NCI-H510A treated with DMSO at 0.1 percent for 48 hours (cell line): Measurements from ENCODE around the gene CCDC24.
A peak's percentile ranks its signal among the peaks of the same experiment; 100 is the strongest.

Experiments used
- DNase-seq: peaks from one replicate; lab custom pipeline; 2025; lab: John Stamatoyannopoulos, UW

Gene CCDC24

GRCh38 chr1:43991476-43992231 lies at the start of gene CCDC24:
Gene CCDC24 (plus strand): TSS chr1:43991599. CDS start chr1:43991879, 280 bp downstream.
- DNase-seq: peak; percentile 100

DNA sequence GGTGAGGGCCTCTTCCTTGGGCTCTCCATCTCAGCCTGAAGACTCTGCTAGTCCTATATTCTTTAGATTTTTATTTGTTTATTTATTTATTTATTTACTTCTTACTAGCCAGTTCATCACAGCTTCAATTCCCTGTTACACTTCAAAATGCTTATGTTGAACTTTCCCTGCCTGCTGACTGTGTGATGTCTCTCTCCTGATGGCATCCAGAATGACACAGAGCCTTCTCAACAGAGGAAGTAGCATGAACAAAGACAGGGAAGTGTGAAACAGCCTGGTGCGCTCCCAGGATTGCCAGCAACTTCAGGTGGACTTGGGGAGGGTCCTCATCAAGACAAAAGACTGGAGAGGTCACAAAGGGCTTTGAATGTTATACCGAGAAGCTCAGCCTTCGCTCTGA lies 49.0 kb upstream of the CCDC24 start:
- no peak for DNase-seq

- no peak for DNase-seq
Observed at GRCh38 chr1:43944860-43945259, 46.5 kb upstream of the CCDC24 start.

- DNase-seq: peak; percentile 95
Observed at GRCh38 chr1:43945674-43946235, 45.6 kb upstream of the CCDC24 start.

GRCh38 chr1:43946236-43947060 lies 45.0 kb upstream of the CCDC24 start, which contains the start of gene IPO13:
Gene IPO13 (plus strand): TSS chr1:43946950. CDS start chr1:43947601, 651 bp downstream.
- peak; percentile 100 for DNase-seq

GRCh38 chr1:43947061-43947873 lies 44.1 kb upstream of the CCDC24 start:
- no peak for DNase-seq

GRCh38 chr1:43947874-43948437 lies 43.4 kb upstream of the CCDC24 start:
- DNase-seq: no peak

DNA sequence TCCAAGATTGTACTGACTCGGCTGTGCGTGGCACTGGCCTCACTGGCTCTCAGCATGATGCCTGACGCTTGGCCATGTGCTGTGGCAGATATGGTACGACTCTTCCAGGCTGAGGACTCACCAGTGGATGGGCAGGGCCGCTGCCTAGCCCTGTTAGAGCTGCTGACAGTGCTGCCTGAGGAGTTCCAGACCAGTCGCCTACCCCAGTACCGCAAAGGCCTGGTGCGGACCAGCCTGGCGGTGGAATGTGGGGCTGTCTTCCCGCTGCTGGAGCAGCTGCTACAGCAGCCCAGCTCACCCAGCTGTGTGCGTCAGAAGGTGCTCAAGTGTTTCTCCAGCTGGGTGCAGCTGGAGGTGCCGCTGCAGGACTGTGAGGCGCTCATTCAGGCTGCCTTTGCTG lies 41.7 kb upstream of the CCDC24 start:
- DNase-seq: peak; percentile 99

GRCh38 chr1:43951021-43951985 lies 40.1 kb upstream of the CCDC24 start:
- peak; percentile 51 for DNase-seq

- peak; percentile 95 for DNase-seq
Observed at GRCh38 chr1:43952731-43953346, 38.6 kb upstream of the CCDC24 start.

GRCh38 chr1:43953361-43953760 lies 38.0 kb upstream of the CCDC24 start:
- DNase-seq: no peak

GRCh38 chr1:43954036-43954435 lies 37.4 kb upstream of the CCDC24 start:
- no peak for DNase-seq

- DNase-seq: no peak
Observed at GRCh38 chr1:43956234-43956633, 35.2 kb upstream of the CCDC24 start.

DNA sequence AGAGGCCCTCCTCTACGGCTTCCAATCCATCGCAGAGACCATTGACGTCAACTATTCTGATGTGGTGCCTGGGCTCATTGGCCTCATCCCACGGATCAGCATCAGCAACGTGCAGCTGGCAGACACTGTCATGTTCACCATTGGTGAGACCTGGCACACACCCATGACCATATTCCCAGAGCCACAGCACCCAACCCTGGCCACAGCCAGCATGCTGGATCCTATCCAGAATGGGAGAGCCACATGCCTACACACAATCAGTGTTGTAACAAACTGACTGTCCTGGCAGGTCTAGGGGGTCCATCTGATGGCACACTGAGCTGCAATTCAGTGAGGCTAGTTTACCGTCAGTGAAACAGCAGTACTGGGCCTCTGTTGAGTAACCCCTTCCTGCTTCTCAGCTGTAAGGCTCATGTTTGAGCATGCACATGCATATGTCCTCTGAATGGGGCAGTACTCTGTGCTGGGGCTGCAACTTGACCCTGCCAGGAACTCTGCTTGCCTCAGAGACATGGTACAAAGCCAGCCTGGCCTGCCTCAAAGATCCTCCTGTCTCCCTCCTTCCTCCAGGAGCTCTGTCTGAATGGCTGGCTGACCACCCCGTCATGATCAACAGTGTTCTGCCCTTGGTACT lies 33.9 kb upstream of the CCDC24 start:
- no peak for DNase-seq

- DNase-seq: no peak
Observed at GRCh38 chr1:43958351-43959255, 32.8 kb upstream of the CCDC24 start.

- DNase-seq: no peak
Observed at GRCh38 chr1:43960798-43961197, 30.6 kb upstream of the CCDC24 start.

DNA sequence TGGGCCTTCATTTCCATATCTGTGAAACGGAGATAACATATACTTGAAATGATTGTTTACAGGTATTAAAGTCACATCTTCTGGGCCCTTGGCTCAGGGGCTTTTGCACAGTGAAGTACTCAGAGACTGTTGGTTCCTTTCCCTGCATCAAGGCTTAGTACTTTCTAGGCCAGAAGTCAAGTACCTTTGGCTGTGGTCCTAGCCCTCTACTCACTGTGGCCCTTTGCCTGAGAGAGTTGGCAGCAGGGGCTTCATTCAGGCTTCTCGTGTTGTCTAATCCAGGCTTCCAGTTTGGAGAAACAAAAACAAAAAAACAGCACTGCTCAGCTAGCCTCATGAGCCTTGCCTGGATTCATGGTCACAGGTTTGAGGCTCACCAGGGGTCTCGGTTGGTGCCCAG lies 29.7 kb upstream of the CCDC24 start:
- DNase-seq: no peak

- no peak for DNase-seq
Observed at GRCh38 chr1:43962324-43962723, 29.1 kb upstream of the CCDC24 start.
